ENCODE measurements around the gene SVOP.
A peak's percentile ranks its signal among the peaks of the same experiment; 100 is the strongest.

SVOP gene

DNA sequence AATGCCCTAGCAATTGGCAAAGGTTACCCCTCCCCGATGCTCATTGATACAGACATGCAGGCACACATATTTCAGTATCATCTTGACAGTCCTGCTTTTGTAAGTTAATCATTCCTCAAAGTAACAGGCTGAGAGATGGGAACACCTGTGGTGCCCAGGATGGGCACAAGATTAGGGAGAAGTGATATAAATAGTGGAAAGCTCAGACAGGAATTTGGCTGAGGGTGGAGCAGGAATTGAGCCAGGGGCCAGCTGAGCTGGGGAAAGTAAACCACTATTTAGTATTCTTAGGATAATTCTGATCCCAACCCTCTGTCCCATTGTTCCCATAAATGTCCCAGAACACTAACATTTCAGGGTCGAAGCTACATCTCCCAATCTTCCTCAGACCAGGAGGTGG, 102.7 kb downstream of the SVOP start:
- DNase-seq (no peak), ATAC-seq (replicated peaks) (no peak)
- Mint-ChIP-seq H3K4me3 (no peak overlapping the region), H3K4me1 (peaks cover 0 to 10% of the 10 kb centered on the region in 2 donors), H3K36me3 (peaks cover 0 to 3% of the 10 kb centered on the region in 2 donors), H3K9me3 (peaks cover 6 to 8% of the 10 kb centered on the region in 2 donors), H3K27ac (peak overlapping the region; percentile 25), H3K27me3 (peaks cover 13 to 19% of the 10 kb centered on the region in 2 donors)

DNA sequence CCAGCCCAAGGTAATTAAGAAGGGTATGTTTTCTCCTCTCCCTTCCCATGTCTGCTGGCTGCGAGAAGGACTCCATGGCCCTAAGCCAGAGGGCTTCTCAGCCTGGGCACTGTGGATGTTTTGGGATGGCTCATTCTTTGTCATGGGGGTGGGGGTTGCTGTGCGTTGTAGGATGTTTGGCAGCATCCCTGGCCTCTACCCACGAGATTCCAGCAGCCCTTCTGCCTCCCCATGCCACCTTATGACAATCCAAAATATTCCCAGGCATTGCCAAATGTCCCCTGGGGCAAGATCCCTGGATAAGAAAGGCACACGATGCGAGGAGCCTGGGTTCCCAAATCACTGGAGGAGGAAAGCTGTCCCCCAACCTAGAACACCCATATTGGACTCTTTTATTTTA, 104.5 kb downstream of the SVOP start:
- peaks cover 0 to 10% of the 10 kb centered on the region in 2 donors for H3K4me1 Mint-ChIP-seq
- peaks cover 13 to 19% of the 10 kb centered on the region in 2 donors for H3K27me3 Mint-ChIP-seq
- peaks cover 0 to 3% of the 10 kb centered on the region in 2 donors for H3K36me3 Mint-ChIP-seq
- peaks cover 6 to 8% of the 10 kb centered on the region in 2 donors for H3K9me3 Mint-ChIP-seq
- ATAC-seq (replicated peaks) (no peak), DNase-seq (no peak)
- no peak overlapping the region for H3K27ac Mint-ChIP-seq
- no peak overlapping the region for H3K4me3 Mint-ChIP-seq

DNA sequence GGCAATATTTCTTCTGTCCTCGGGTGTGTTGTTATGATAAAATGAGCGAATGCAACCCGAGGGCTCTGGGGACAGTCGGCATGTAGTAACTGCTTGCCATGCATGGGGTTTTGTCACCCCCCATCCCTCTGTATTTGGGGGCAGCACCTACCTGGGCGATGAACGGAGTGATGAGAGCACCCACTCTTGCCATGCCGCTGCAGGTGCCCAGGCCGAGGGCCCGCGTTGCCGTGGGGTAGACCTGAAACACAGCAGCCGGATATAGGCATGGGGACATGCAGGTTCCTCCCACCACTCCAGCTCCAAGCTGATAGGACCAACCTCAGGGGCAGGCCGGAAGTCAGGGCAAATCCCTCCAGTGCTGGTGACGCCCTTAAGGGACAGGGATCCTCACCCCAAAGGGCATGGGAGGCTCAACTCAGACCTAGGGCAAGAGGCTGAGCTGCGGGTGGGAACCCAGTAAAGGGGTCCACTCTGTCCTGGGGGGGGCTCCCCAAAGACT, 105.2 kb downstream of the SVOP start:
- Mint-ChIP-seq H3K27ac (no peak overlapping the region), H3K4me1 (peaks cover 0 to 10% of the 10 kb centered on the region in 2 donors), H3K4me3 (no peak overlapping the region), H3K36me3 (peaks cover 0 to 3% of the 10 kb centered on the region in 2 donors), H3K27me3 (peaks cover 8 to 14% of the 10 kb centered on the region in 2 donors), H3K9me3 (peaks cover 6 to 8% of the 10 kb centered on the region in 2 donors)
- ATAC-seq (replicated peaks): no peak
- no peak for DNase-seq

DNA sequence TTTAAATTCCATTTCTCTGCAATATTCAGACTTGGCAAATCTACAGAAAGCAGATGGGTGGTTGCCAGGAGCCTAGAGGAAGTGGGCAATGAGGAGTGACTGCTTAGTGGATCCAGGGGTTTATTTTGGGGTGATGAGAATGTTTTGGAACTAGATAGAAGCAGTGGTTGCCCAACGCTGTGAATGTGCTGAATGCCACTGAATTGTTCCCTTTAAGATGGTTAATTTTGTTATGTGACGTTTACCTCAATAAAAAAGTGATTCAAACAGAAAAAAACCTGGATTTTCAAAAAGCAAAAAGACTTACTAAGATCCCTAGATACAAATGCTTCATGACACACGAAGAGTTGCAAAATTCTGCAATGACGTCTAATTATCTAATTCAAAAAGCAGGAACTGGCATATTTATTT, 106.7 kb downstream of the SVOP start:
- H3K4me1 Mint-ChIP-seq: peaks cover 0 to 10% of the 10 kb centered on the region in 2 donors
- no peak for ATAC-seq (replicated peaks)
- peaks cover 2 to 14% of the 10 kb centered on the region in 2 donors for H3K27me3 Mint-ChIP-seq
- no peak for DNase-seq
- no peaks in the 10 kb centered on the region for H3K9me3 Mint-ChIP-seq
- no peak overlapping the region for H3K4me3 Mint-ChIP-seq
- H3K27ac Mint-ChIP-seq: no peak overlapping the region
- no peaks in the 10 kb centered on the region for H3K36me3 Mint-ChIP-seq

DNA sequence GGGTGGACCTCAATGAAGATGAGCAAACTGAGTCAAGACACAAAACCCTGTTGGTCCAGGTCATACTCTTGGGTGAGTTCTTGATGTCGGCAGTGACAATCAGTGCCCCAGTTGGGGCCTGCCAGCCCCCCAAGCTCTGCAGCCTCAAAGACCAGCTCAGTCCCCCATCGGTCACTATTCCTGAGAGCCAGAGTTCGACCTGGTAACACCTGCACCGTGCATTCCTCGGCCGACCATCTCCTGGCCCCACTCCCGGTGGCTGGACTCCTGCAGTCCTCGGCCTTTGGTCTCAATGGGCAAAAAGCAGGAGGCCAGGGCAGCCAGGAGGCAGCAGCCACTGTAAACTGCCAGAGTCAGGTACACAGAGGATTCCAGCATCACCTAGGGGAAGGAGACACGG, 108.5 kb downstream of the SVOP start:
- Mint-ChIP-seq H3K36me3 (no peaks in the 10 kb centered on the region), H3K27ac (no peak overlapping the region), H3K9me3 (no peaks in the 10 kb centered on the region), H3K4me1 (peaks cover 6 to 24% of the 10 kb centered on the region in 2 donors), H3K4me3 (no peak overlapping the region), H3K27me3 (peaks cover 0 to 14% of the 10 kb centered on the region in 2 donors)
- no peak for ATAC-seq (replicated peaks)
- DNase-seq: no peak

- Mint-ChIP-seq H3K27ac (no peak overlapping the region), H3K27me3 (peaks cover 0 to 14% of the 10 kb centered on the region in 2 donors), H3K4me1 (peaks cover 10 to 28% of the 10 kb centered on the region in 2 donors), H3K9me3 (no peaks in the 10 kb centered on the region), H3K4me3 (no peak overlapping the region), H3K36me3 (no peaks in the 10 kb centered on the region)
- DNase-seq (no peak), ATAC-seq (replicated peaks) (no peak)
These were observed 109.0 kb downstream of the SVOP start for GRCh38 chr12:108911915-108912314.

DNA sequence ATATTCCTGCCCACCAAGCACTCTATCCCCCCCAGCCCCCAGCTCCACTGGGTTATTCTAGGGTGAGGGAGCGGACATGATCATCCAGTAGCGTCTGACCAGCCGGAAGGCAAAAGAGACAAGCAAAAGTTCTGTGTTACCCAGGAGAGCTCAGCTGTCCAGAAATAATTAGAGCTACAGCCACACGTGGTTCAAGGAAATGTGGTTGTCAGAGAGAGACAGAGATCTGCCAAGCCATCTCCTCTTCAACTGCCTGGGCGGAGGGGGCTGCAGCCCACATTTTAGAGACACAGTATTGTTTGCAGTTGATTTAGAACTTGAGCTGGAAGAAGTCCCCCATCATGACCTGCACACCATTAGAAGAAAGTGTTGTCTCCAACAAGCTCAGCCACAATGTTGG, 110.5 kb downstream of the SVOP start:
- ATAC-seq (replicated peaks) (no peak), DNase-seq (no peak)
- Mint-ChIP-seq H3K9me3 (no peaks in the 10 kb centered on the region), H3K27ac (no peak overlapping the region), H3K36me3 (no peaks in the 10 kb centered on the region), H3K27me3 (peaks cover 0 to 9% of the 10 kb centered on the region in 2 donors), H3K4me1 (peaks cover 16 to 44% of the 10 kb centered on the region in 2 donors), H3K4me3 (no peak overlapping the region)

DNA sequence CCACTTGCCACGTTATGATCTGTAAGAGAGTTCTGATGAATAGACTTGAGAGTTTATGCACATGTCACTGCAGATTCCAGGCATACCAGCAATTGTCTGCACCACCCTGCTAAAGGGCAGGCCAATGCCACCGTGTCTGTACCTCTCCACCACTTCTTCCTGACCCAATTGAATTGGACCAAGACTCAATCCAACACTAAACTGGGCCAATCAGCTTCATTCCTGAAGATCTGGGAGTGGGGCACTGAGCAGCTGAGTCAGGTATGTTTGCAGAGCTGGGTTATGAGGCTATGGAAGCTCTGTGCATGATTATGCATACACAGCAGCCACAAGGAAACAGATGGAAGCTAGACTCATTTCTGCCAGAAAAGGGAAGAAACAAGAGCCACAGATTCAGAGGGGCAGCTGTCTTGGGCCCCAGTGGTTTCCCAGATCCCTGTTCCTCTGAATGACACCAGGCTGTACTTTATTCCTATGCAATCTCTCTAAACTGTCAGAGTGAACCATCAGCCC, 113.0 kb downstream of the SVOP start:
- Mint-ChIP-seq H3K27ac (no peak overlapping the region), H3K4me3 (no peak overlapping the region), H3K4me1 (peaks cover 25 to 53% of the 10 kb centered on the region in 2 donors), H3K9me3 (no peaks in the 10 kb centered on the region), H3K27me3 (no peaks in the 10 kb centered on the region), H3K36me3 (no peaks in the 10 kb centered on the region)
- peak in 1 of 2 donors; percentile 31 for ATAC-seq (replicated peaks)
- no peak for DNase-seq

DNA sequence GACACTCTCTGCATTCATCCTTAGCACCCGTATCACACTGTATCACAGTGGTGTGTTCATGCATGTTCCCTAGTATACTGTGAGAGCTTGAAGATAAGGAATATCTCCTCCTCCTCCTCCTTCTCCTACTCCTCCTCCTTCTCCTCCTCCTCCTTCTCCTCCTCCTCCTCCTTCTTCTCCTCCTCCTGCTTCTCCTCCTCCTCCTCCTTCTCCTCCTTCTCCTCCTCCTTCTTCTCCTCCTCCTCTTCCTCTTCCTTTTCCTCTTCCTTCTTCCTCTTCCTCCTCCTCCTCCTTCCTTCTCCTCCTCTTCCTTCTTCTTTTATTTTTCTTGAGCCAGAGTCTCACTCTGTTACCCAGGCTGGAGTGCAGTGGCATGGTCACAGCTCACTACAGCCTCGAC, 113.9 kb downstream of the SVOP start:
- no peaks in the 10 kb centered on the region for H3K27me3 Mint-ChIP-seq

DNA sequence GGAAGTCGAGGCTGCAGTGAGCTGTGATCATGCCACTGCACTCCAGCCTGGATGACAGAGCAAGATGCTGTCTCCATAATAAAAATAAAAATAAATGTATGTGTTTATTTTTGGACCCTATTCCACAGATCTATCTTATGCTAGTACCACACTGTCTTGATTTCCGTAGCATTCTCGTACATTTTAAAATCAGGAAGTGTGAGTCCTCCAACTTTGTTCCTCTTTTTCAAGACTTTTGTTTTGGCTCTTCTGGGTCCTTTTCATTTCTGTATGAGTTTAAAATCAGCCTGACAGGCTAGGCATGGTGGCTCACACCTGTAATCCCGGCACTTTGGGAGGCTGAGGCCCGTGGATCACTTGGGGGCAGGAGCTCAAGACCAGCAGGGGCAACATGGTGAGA, 115.1 kb downstream of the SVOP start:
- Mint-ChIP-seq H3K36me3 (no peaks in the 10 kb centered on the region), H3K27ac (peak overlapping the region; percentile 6), H3K27me3 (no peaks in the 10 kb centered on the region), H3K9me3 (no peaks in the 10 kb centered on the region), H3K4me1 (peaks cover 25 to 53% of the 10 kb centered on the region in 2 donors), H3K4me3 (peak overlapping the region; percentile 8 to 45)
- DNase-seq: no peak
- peak; percentile 84 to 88 for ATAC-seq (replicated peaks)

More for the DNA sequence above, 113.9 kb downstream of the SVOP start:
- Mint-ChIP-seq H3K36me3 (no peaks in the 10 kb centered on the region), H3K4me1 (peaks cover 25 to 53% of the 10 kb centered on the region in 2 donors), H3K9me3 (no peaks in the 10 kb centered on the region), H3K27ac (no peak overlapping the region), H3K4me3 (no peak overlapping the region)
- no peak for DNase-seq
- ATAC-seq (replicated peaks): no peak

- H3K9me3 Mint-ChIP-seq: peaks cover 0 to 2% of the 10 kb centered on the region in 2 donors
- no peak overlapping the region for H3K4me3 Mint-ChIP-seq
- H3K4me1 Mint-ChIP-seq: peaks cover 3 to 7% of the 10 kb centered on the region in 2 donors
- H3K27ac Mint-ChIP-seq: no peak overlapping the region
- ATAC-seq (replicated peaks) (no peak), DNase-seq (no peak)
- no peaks in the 10 kb centered on the region for H3K36me3 Mint-ChIP-seq
- H3K27me3 Mint-ChIP-seq: peaks cover 7 to 8% of the 10 kb centered on the region in 2 donors
These were observed 121.7 kb downstream of the SVOP start for GRCh38 chr12:108899145-108899544.

DNA sequence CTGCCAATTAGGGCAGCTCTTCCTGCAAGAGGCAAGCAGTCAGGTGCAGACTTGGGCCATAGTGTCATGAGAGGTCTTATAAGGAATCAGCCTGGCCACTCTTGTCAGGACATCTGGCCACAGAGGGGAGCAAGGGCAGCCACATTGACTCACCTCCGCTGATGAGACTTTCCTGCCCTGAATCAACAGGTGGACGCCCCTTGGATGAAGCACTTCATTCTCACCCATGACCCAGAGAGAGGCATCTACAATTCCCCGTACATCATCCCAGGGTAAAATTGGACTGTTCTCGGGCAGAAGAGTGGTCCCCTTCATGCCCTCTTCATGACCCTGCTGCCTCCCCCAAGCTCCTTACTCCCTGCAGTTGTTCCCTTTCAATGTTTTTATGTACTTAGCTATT, 124.1 kb downstream of the SVOP start:
- peaks cover 7 to 8% of the 10 kb centered on the region in 2 donors for H3K27me3 Mint-ChIP-seq
- DNase-seq: no peak
- no peak for ATAC-seq (replicated peaks)
- no peak overlapping the region for H3K27ac Mint-ChIP-seq
- no peak overlapping the region for H3K4me3 Mint-ChIP-seq
- no peaks in the 10 kb centered on the region for H3K4me1 Mint-ChIP-seq
- peaks cover 0 to 2% of the 10 kb centered on the region in 2 donors for H3K9me3 Mint-ChIP-seq
- no peaks in the 10 kb centered on the region for H3K36me3 Mint-ChIP-seq

- H3K4me3 Mint-ChIP-seq: no peak overlapping the region
- no peak for ATAC-seq (replicated peaks)
- no peaks in the 10 kb centered on the region for H3K36me3 Mint-ChIP-seq
- H3K9me3 Mint-ChIP-seq: peaks cover 0 to 2% of the 10 kb centered on the region in 2 donors
- H3K4me1 Mint-ChIP-seq: no peaks in the 10 kb centered on the region
- no peak for DNase-seq
- peaks cover 7 to 8% of the 10 kb centered on the region in 2 donors for H3K27me3 Mint-ChIP-seq
- no peak overlapping the region for H3K27ac Mint-ChIP-seq
These were observed 124.5 kb downstream of the SVOP start for GRCh38 chr12:108896336-108896735.

GRCh38 chr12:108895220-108895802, 125.6 kb downstream of the SVOP start:
- H3K27ac Mint-ChIP-seq: no peak overlapping the region
- DNase-seq (no peak), ATAC-seq (replicated peaks) (no peak)
- no peak overlapping the region for H3K4me3 Mint-ChIP-seq
- H3K4me1 Mint-ChIP-seq: no peaks in the 10 kb centered on the region
- H3K27me3 Mint-ChIP-seq: peaks cover 7 to 8% of the 10 kb centered on the region in 2 donors
- peaks cover 3 to 4% of the 10 kb centered on the region in 2 donors for H3K9me3 Mint-ChIP-seq
- no peaks in the 10 kb centered on the region for H3K36me3 Mint-ChIP-seq

GRCh38 chr12:108890208-108890607, 130.7 kb downstream of the SVOP start:
- H3K27me3 Mint-ChIP-seq: peaks cover 2 to 3% of the 10 kb centered on the region in 2 donors
- no peaks in the 10 kb centered on the region for H3K36me3 Mint-ChIP-seq
- no peak overlapping the region for H3K4me3 Mint-ChIP-seq
- H3K4me1 Mint-ChIP-seq: no peaks in the 10 kb centered on the region
- peaks cover 3 to 4% of the 10 kb centered on the region in 2 donors for H3K9me3 Mint-ChIP-seq
- H3K27ac Mint-ChIP-seq: no peak overlapping the region
- ATAC-seq (replicated peaks): no peak
- DNase-seq: no peak
